ENCODE results near the gene CSK.
A peak's percentile ranks its signal among the peaks of the same experiment; 100 is the strongest.

The CSK gene

GRCh38 chr15:74842581-74843444 is 60.9 kb downstream of the CSK start, which contains the start of gene ULK3:
TSS of gene ULK3 (minus strand) at chr15:74843156. CDS start at chr15:74843105, 51 bp downstream.
- peak; percentile 91 for DNase-seq (ENCODE audit: low spot score)

- DNase-seq (ENCODE audit: low spot score): no peak
Measured at GRCh38 chr15:74843445-74843828, 61.6 kb downstream of the CSK start.

- DNase-seq (ENCODE audit: low spot score): no peak
Measured at GRCh38 chr15:74843891-74844299, 62.0 kb downstream of the CSK start.

- DNase-seq (ENCODE audit: low spot score): no peak
Measured at GRCh38 chr15:74844319-74845207, 62.7 kb downstream of the CSK start.

- DNase-seq (ENCODE audit: low spot score): no peak
Measured at GRCh38 chr15:74845208-74845568, 63.3 kb downstream of the CSK start.

- no peak for DNase-seq (ENCODE audit: low spot score)
Measured at GRCh38 chr15:74845581-74845980, 63.7 kb downstream of the CSK start.

- DNase-seq (ENCODE audit: low spot score): no peak
Measured at GRCh38 chr15:74847432-74847831, 65.6 kb downstream of the CSK start.

- no peak for DNase-seq (ENCODE audit: low spot score)
Measured at GRCh38 chr15:74850393-74850792, 68.5 kb downstream of the CSK start.

GRCh38 chr15:74851960-74852359 is 70.1 kb downstream of the CSK start:
- no peak for DNase-seq (ENCODE audit: low spot score)

Small RNA genes lying within 50 kb of the gene (small RNA-seq; reads per million reads assigned to genes)
- gene CPLX3: 0 reads per million in 2 experiments
- 0 reads per million in 2 experiments for gene MIR4513
- gene MIR6882: 0.05 to 0.09 reads per million in 2 experiments
